ENCODE results near the gene CEP164.

Gene CEP164

DNA sequence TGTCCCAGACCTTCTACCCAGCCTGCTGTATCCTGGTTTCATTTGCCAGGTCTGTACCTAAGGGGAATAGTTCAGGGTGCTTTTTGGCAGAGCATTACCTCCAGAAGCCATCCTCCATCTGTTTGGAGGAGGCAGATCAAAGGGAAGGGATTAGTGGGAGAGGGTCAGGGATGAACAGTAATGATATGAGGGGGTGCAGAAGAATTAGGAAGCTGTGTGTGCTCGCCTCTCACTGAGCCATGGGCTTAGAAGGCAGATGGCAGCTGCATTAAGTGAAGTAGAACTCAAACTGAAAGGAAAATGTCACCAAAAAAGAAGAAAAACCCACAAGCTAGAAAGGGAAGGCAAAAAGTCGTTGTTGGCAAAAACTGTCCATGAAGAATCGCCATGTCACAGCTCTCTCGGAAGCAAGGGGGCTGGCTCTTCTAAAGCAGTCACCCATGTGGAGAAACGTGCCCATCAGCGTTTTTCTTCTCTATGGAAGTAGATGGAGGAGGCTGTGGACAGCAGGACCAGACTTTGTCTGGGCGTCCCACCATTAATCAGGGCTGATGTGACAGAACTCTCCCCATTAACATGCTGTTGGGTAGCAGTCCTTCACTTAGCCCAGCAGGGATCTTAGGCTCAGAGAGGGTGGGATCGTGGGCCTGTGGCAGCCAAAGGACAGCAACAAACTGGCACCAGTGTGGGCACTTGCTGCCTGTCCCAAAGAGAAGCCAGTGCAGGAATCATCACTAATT is 46.8 kb downstream of the CEP164 start:
- Histone ChIP-seq H3K9me3 (ENCODE audit: control insufficient read depth, insufficient read depth, low read length) (no peaks in the 10 kb centered on the region), H3K9me2 (replicated peaks; ENCODE audit: control insufficient read depth, low read length) (no peaks in the 10 kb centered on the region), H3K4me2 (ENCODE audit: low read length) (no peak overlapping the region), H3K79me2 (ENCODE audit: control insufficient read depth, low read length) (no peaks in the 10 kb centered on the region), H4K20me1 (ENCODE audit: control insufficient read depth, insufficient read depth, low read depth, low read length) (no peaks in the 10 kb centered on the region), H3K27me3 (ENCODE audit: control insufficient read depth, low read length) (no peaks in the 10 kb centered on the region), H3K27ac (ENCODE audit: low read depth, low read length) (no peak overlapping the region), H3K4me3 (ENCODE audit: low read length) (no peak overlapping the region), H3K4me1 (ENCODE audit: control insufficient read depth, low read length) (no peaks in the 10 kb centered on the region), H3F3A (ENCODE audit: control insufficient read depth, insufficient read depth) (no peaks in the 10 kb centered on the region), H3K36me3 (ENCODE audit: control insufficient read depth, low read length) (peaks cover 22% of the 10 kb centered on the region)
- TF ChIP-seq, protein P1, sequence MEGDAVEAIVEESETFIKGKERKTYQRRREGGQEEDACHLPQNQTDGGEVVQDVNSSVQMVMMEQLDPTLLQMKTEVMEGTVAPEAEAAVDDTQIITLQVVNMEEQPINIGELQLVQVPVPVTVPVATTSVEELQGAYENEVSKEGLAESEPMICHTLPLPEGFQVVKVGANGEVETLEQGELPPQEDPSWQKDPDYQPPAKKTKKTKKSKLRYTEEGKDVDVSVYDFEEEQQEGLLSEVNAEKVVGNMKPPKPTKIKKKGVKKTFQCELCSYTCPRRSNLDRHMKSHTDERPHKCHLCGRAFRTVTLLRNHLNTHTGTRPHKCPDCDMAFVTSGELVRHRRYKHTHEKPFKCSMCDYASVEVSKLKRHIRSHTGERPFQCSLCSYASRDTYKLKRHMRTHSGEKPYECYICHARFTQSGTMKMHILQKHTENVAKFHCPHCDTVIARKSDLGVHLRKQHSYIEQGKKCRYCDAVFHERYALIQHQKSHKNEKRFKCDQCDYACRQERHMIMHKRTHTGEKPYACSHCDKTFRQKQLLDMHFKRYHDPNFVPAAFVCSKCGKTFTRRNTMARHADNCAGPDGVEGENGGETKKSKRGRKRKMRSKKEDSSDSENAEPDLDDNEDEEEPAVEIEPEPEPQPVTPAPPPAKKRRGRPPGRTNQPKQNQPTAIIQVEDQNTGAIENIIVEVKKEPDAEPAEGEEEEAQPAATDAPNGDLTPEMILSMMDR (IDR thresholded peaks at IDR 0.05; ENCODE audit: low read depth, low read length, poor library complexity, severe bottlenecking), result no peak
- TF ChIP-seq EZH2phosphoT487 (IDR thresholded peaks at IDR 0.05; ENCODE audit: borderline replicate concordance, low read length), result no peak

DNA sequence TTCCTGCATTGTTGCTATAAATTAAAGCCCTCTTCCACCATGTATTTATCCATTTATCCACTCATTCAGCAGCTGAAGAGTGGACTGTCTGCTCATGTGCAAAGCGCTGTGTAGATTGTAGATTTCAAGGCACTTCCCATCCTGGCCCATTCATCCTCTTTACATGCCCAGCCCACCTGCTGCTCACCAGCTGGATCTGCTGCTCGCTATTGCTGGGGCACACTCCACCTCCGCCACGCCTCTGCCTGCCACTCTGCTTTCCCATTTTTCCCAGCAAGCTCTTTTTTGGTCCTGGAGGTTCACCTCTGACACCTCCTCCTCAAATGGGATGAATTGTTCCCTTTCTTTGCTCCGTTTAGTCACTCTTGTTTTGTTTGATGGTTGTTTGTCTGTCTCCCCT is 48.3 kb downstream of the CEP164 start:
- no peaks in the 10 kb centered on the region for H4K20me1 ChIP-seq (ENCODE audit: control insufficient read depth, insufficient read depth, low read depth, low read length)
- no peaks in the 10 kb centered on the region for H3K79me2 ChIP-seq (ENCODE audit: control insufficient read depth, low read length)
- no peaks in the 10 kb centered on the region for H3K4me1 ChIP-seq (ENCODE audit: control insufficient read depth, low read length)
- H3K27me3 ChIP-seq (ENCODE audit: control insufficient read depth, low read length), result no peaks in the 10 kb centered on the region
- H3K4me3 ChIP-seq (ENCODE audit: low read length), result no peak overlapping the region
- no peaks in the 10 kb centered on the region for H3K9me3 ChIP-seq (ENCODE audit: control insufficient read depth, insufficient read depth, low read length)
- no peaks in the 10 kb centered on the region for H3F3A ChIP-seq (ENCODE audit: control insufficient read depth, insufficient read depth)
- no peaks in the 10 kb centered on the region for H3K9me2 ChIP-seq (replicated peaks; ENCODE audit: control insufficient read depth, low read length)
- TF ChIP-seq, protein P1 (IDR thresholded peaks at IDR 0.05; ENCODE audit: low read depth, low read length, poor library complexity, severe bottlenecking), result no peak
- no peak for TF ChIP-seq EZH2phosphoT487 (IDR thresholded peaks at IDR 0.05; ENCODE audit: borderline replicate concordance, low read length)
- H3K36me3 ChIP-seq (ENCODE audit: control insufficient read depth, low read length), result peaks cover 30% of the 10 kb centered on the region
- no peak overlapping the region for H3K4me2 ChIP-seq (ENCODE audit: low read length)
- H3K27ac ChIP-seq (ENCODE audit: low read depth, low read length), result no peak overlapping the region

DNA sequence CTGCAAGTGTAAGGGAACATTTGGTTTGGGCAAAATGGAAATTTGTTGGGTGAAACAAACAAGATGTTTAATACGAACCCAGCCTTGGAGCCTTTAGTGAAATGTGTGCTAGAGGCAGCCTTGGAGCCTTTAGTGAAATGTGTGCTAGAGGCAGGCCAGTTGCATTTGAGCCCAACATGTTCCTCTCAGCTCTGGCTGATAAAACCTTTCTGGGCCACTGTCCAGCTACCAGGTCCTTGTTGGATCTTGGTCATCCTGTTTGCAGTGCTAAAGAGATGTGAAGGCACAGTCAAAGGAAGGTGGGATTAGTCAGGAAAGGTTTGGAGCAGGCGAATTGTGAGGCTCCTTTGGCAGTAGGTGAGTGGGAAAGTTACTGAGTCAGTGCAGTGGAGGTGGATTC is 48.9 kb downstream of the CEP164 start:
- Histone ChIP-seq H3K9me2 (replicated peaks; ENCODE audit: control insufficient read depth, low read length) (no peaks in the 10 kb centered on the region), H4K20me1 (ENCODE audit: control insufficient read depth, insufficient read depth, low read depth, low read length) (no peaks in the 10 kb centered on the region), H3K4me1 (ENCODE audit: control insufficient read depth, low read length) (no peaks in the 10 kb centered on the region), H3K4me2 (ENCODE audit: low read length) (no peak overlapping the region), H3K36me3 (ENCODE audit: control insufficient read depth, low read length) (peaks cover 27% of the 10 kb centered on the region), H3K9me3 (ENCODE audit: control insufficient read depth, insufficient read depth, low read length) (no peaks in the 10 kb centered on the region), H3K4me3 (ENCODE audit: low read length) (no peak overlapping the region), H3K79me2 (ENCODE audit: control insufficient read depth, low read length) (no peaks in the 10 kb centered on the region), H3F3A (ENCODE audit: control insufficient read depth, insufficient read depth) (no peaks in the 10 kb centered on the region), H3K27ac (ENCODE audit: low read depth, low read length) (no peak overlapping the region), H3K27me3 (ENCODE audit: control insufficient read depth, low read length) (no peaks in the 10 kb centered on the region)
- TF ChIP-seq, protein P1 (IDR thresholded peaks at IDR 0.05; ENCODE audit: low read depth, low read length, poor library complexity, severe bottlenecking), result no peak
- no peak for TF ChIP-seq EZH2phosphoT487 (IDR thresholded peaks at IDR 0.05; ENCODE audit: borderline replicate concordance, low read length)
